Testis (tissue), 3 donors: Measurements from ENCODE around the gene VEZT. TPM values are rescaled to one million over a fixed set of nuclear protein-coding genes. Genes with fewer than 3 reads are reported as not detected.

Source experiments
- DNase-seq: peaks from one replicate; pipeline ENCODE4 v3.0.0-alpha.2; 2019
- H3K27ac ChIP-seq, 2 donors: fragments of 200-600 bp; sonication (generic); one replicate each; pipeline ENCODE4 v1.5.1; 2019
- H3K27me3 ChIP-seq: fragments of 200-600 bp; sonication (generic); one replicate; pipeline ENCODE4 v1.5.1; 2019
- H3K36me3 ChIP-seq: fragments of 200-600 bp; sonication (generic); one replicate; pipeline ENCODE4 v1.5.1; 2017; ENCODE audit warnings: low read depth; ENCODE audit errors: missing control alignments
- H3K4me1 ChIP-seq: fragments of 200-600 bp; sonication (generic); one replicate; pipeline ENCODE4 v1.5.1; 2019
- H3K4me3 ChIP-seq, 2 donors: fragments of 200-600 bp; sonication (generic); one replicate each; pipeline ENCODE4 v1.5.1; 2017 to 2019
- H3K9me3 ChIP-seq: fragments of 200-600 bp; sonication (generic); one replicate; pipeline ENCODE4 v1.5.1; 2017
- CTCF ChIP-seq, 3 experiments: fragments of 450-650 bp in 2 of 3; fragments of 200-600 bp in 1 of 3; sonication (generic) in 1 of 3; IDR thresholded peaks; one replicate each; pipeline ENCODE4 v1.5.1; 2016 to 2019; ENCODE audit warnings: antibody characterized with exemption in 3 of 3, mild to moderate bottlenecking in 2 of 3, moderate library complexity in 1 of 3
- POLR2A ChIP-seq: fragments of 450-650 bp; IDR thresholded peaks from one replicate; pipeline ENCODE4 v1.6.1; 2017; ENCODE audit warnings: antibody characterized with exemption, mild to moderate bottlenecking, moderate library complexity
- WGBS, 2 donors: methylation state at CpG; one replicate each; pipeline ENCODE4 v1.1.5; 2018; 5-methylcytosine and 5-hydroxymethylcytosine counted together
- intact Hi-C: fragments of 100-400 bp; cut with DNase I; formaldehyde crosslinking; loops from one replicate; pipeline ENCODE4 v1.15.1; 2023; ENCODE audit warnings: low total_unique reads
- polyA plus RNA-seq: library from polyadenylated mRNA; stranded (reverse); fragments of 350-450 nt; fragmentation: Illumina TruSeq; extraction: RNeasy Lipid Tissue Mini Kit (QIAGEN cat#74804); gene quantifications from one replicate; pipeline ENCODE4 v1.2.3, GENCODE V29; 2014; ENCODE audit warnings: low read depth, low replicate concordance; ENCODE audit not compliant: insufficient read depth
- total RNA-seq, 2 donors: library from RNA; depleted of rRNA; stranded (reverse); fragments of >200 nt; gene quantifications; one replicate each; pipeline ENCODE4 v1.2.3, GENCODE V29; 2016

VEZT gene
- total and polyA plus RNA-seq, 3 donors from 2014 or later: 31.7 to 112 (median 94.6) TPM

GRCh38 chr12:95202691-95203486 is 14.7 kb upstream of the VEZT start:
- intact Hi-C loops: no loop called here
- H3K9me3 ChIP-seq: no peaks in the 10 kb centered on the region
- TF ChIP-seq CTCF (IDR thresholded peaks at IDR 0.05) (no peak), POLR2A (no peak)
- H3K4me1 ChIP-seq: peaks cover 34% of the 10 kb centered on the region
- H3K27me3 ChIP-seq: no peaks in the 10 kb centered on the region
- H3K36me3 ChIP-seq: no peaks in the 10 kb centered on the region
- DNase-seq: no peak
- WGBS, 2 donors: 68 to 76% methylated on average over 3 of the region's 3 CpGs
- no peak overlapping the region for H3K4me3 ChIP-seq
- peak overlapping the region in 1 of 2 donors; percentile 5 for H3K27ac ChIP-seq

GRCh38 chr12:95203487-95204030 is 14.0 kb upstream of the VEZT start:
- H3K4me1 ChIP-seq: peaks cover 34% of the 10 kb centered on the region

GRCh38 chr12:95204141-95204866 is 13.3 kb upstream of the VEZT start:
- WGBS, 2 donors: 78 to 83% methylated on average over 11 of the region's 11 CpGs
- Histone ChIP-seq H3K4me1 (peaks cover 34% of the 10 kb centered on the region), H3K36me3 (no peaks in the 10 kb centered on the region), H3K27me3 (no peaks in the 10 kb centered on the region), H3K4me3 (no peak overlapping the region), H3K27ac (peak overlapping the region; percentile 22 to 46), H3K9me3 (no peaks in the 10 kb centered on the region)
- no peak for DNase-seq
- no peak for TF ChIP-seq CTCF (IDR thresholded peaks at IDR 0.05)
- TF ChIP-seq POLR2A: no peak
- intact Hi-C loops: no loop called here

More at GRCh38 chr12:95203487-95204030, 14.0 kb upstream of the VEZT start:
- Histone ChIP-seq H3K9me3 (no peaks in the 10 kb centered on the region), H3K4me3 (no peak overlapping the region), H3K27ac (peak overlapping the region in 1 of 2 donors; percentile 46), H3K27me3 (no peaks in the 10 kb centered on the region), H3K36me3 (no peaks in the 10 kb centered on the region)
- no peak for DNase-seq
- 26 to 45% methylated on average over 1 of the region's 1 CpG for WGBS, 2 donors
- intact Hi-C loops: no loop called here
- TF ChIP-seq CTCF (IDR thresholded peaks at IDR 0.05): no peak
- no peak for TF ChIP-seq POLR2A

GRCh38 chr12:95205016-95205624 is 12.5 kb upstream of the VEZT start:
- Histone ChIP-seq H3K27me3 (no peaks in the 10 kb centered on the region), H3K4me1 (peaks cover 34% of the 10 kb centered on the region), H3K9me3 (no peaks in the 10 kb centered on the region), H3K36me3 (no peaks in the 10 kb centered on the region), H3K27ac (peak overlapping the region; percentile 26 to 80), H3K4me3 (no peak overlapping the region)
- TF ChIP-seq POLR2A: no peak
- TF ChIP-seq CTCF (IDR thresholded peaks at IDR 0.05): no peak
- DNase-seq: no peak
- 95 to 96% methylated on average over 2 of the region's 2 CpGs for WGBS, 2 donors
- intact Hi-C loops: no loop called here
